CD4-positive, alpha-beta T cell (primary cell): Measurements from ENCODE around the gene ELAC1. TPM values are rescaled to one million over a fixed set of nuclear protein-coding genes. Genes with fewer than 3 reads are reported as not detected.

Source experiments
- ATAC-seq: fragments of 200-7000 bp; cut with Tn5 transposase; one replicate; pipeline ENCODE4 v1.10.0; 2022; ENCODE audit warnings: mild to moderate bottlenecking; ENCODE audit not compliant: poor library complexity
- CTCF ChIA-PET: fragments of 350-600 bp; sonication (Branson Sonifier 250); formaldehyde crosslinking; loops from one replicate; lab custom pipeline; 2021; ENCODE audit warnings: antibody characterized with exemption, inconsistent platforms; lab: Charles Lee
- POLR2A ChIA-PET: fragments of 350-600 bp; sonication (Branson Sonifier 250); formaldehyde crosslinking; loops from one replicate; lab custom pipeline; 2021; ENCODE audit warnings: antibody characterized with exemption, inconsistent platforms; lab: Charles Lee
- DNase-seq, 14 experiments: peaks; one replicate each; pipeline ENCODE4 v3.0.0-alpha.2; 2013 to 2020; ENCODE audit warnings: mixed read lengths in 2 of 14
- H3K27ac ChIP-seq, 2 donors: one replicate each; pipeline versions ENCODE4 v1.5.1 to v1.7.0; 2013; ENCODE audit warnings: low read length in 2 of 2, low read depth in 1 of 2, mild to moderate bottlenecking in 1 of 2
- H3K27me3 ChIP-seq, 2 experiments: 1 replicate in 1 of 2; 2 replicates in 1 of 2; pipeline versions ENCODE4 v1.6.1 to v1.7.0; 2013; ENCODE audit warnings: low read length in 2 of 2, control low read depth in 1 of 2, mild to moderate bottlenecking in 1 of 2, moderate library complexity in 1 of 2; ENCODE audit not compliant: insufficient read depth in 2 of 2, control insufficient read depth in 1 of 2
- H3K36me3 ChIP-seq: one replicate; pipeline ENCODE4 v1.6.1; 2013; ENCODE audit warnings: low read length, control low read depth; ENCODE audit not compliant: insufficient read depth
- H3K4me1 ChIP-seq: one replicate; pipeline ENCODE4 v1.6.1; 2013; ENCODE audit warnings: low read length, control low read depth; ENCODE audit not compliant: insufficient read depth
- H3K4me3 ChIP-seq: one replicate; pipeline ENCODE4 v1.5.1; 2013; ENCODE audit warnings: mild to moderate bottlenecking, low read length, moderate library complexity
- H3K9me3 ChIP-seq, 2 experiments: 1 replicate in 1 of 2; 2 replicates in 1 of 2; pipeline versions ENCODE4 v1.6.1 to v1.7.0; 2013; ENCODE audit warnings: low read length in 2 of 2, mild to moderate bottlenecking in 2 of 2, control low read depth in 1 of 2, moderate library complexity in 1 of 2; ENCODE audit not compliant: control insufficient read depth in 1 of 2, insufficient read depth in 1 of 2
- H3K27ac Mint-ChIP-seq: one replicate; pipeline ENCODE4 v1.8.0; 2020; ENCODE audit warnings: mixed read lengths
- H3K27me3 Mint-ChIP-seq: one replicate; pipeline ENCODE4 v1.8.0; 2021; ENCODE audit warnings: mixed read lengths
- H3K36me3 Mint-ChIP-seq: one replicate; pipeline ENCODE4 v1.8.0; 2021; ENCODE audit warnings: low read depth, mixed read lengths
- H3K4me1 Mint-ChIP-seq: one replicate; pipeline ENCODE4 v1.8.0; 2021; ENCODE audit warnings: low read depth, mixed read lengths
- H3K4me3 Mint-ChIP-seq: one replicate; pipeline ENCODE4 v1.8.0; 2020; ENCODE audit warnings: mild to moderate bottlenecking, mixed read lengths
- H3K9me3 Mint-ChIP-seq: one replicate; pipeline ENCODE4 v1.8.0; 2020; ENCODE audit warnings: mixed read lengths
- intact Hi-C, 2 experiments: fragments of 100-400 bp; cut with DNase I in 1 of 2; cut with micrococcal nuclease in 1 of 2; formaldehyde crosslinking; loops; one replicate each; pipeline versions ENCODE4 v1.15.1 to v1.9.0; 2023 to 2025; cut with DNase I, micrococcal nuclease
- total RNA-seq, 174 experiments: library from RNA in 2 of 174; stranded (reverse) in 2 of 174; gene quantifications; one replicate each; pipeline ENCODE4 v1.2.3 and lab custom pipeline; 2021 to 2026
- TF ChIP-seq, protein P1 (sequence below): fragments of 200-600 bp; IDR thresholded peaks from one replicate; pipeline ENCODE4 v1.8.0; 2022; ENCODE audit warnings: antibody characterized with exemption, mild to moderate bottlenecking

Gene ELAC1
- total RNA-seq, 2 experiments from 2014 or later, result 3.0 to 4.6 TPM

- TF ChIP-seq, protein P1, sequence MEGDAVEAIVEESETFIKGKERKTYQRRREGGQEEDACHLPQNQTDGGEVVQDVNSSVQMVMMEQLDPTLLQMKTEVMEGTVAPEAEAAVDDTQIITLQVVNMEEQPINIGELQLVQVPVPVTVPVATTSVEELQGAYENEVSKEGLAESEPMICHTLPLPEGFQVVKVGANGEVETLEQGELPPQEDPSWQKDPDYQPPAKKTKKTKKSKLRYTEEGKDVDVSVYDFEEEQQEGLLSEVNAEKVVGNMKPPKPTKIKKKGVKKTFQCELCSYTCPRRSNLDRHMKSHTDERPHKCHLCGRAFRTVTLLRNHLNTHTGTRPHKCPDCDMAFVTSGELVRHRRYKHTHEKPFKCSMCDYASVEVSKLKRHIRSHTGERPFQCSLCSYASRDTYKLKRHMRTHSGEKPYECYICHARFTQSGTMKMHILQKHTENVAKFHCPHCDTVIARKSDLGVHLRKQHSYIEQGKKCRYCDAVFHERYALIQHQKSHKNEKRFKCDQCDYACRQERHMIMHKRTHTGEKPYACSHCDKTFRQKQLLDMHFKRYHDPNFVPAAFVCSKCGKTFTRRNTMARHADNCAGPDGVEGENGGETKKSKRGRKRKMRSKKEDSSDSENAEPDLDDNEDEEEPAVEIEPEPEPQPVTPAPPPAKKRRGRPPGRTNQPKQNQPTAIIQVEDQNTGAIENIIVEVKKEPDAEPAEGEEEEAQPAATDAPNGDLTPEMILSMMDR, result no peak
- H3K27me3 ChIP-seq, result no peaks in the 10 kb centered on the region
- H3K27ac ChIP-seq, result no peak overlapping the region
- Mint-ChIP-seq H3K4me1 (no peaks in the 10 kb centered on the region), H3K4me3 (no peak overlapping the region), H3K27ac (no peak overlapping the region), H3K9me3 (no peaks in the 10 kb centered on the region), H3K36me3 (no peaks in the 10 kb centered on the region), H3K27me3 (no peaks in the 10 kb centered on the region)
- intact Hi-C loops, result no loop called here
- H3K4me1 ChIP-seq, result no peaks in the 10 kb centered on the region
- H3K9me3 ChIP-seq, result no peaks in the 10 kb centered on the region
- ATAC-seq, result no peak
- no peaks in the 10 kb centered on the region for H3K36me3 ChIP-seq
- ChIA-PET CTCF (no interaction called here), POLR2A (interaction anchor here (0.6 kb wide), 1 partner anchor 43 kb away, joined by 3 read pairs; the partner anchor contains the start of gene ELAC1)
- DNase-seq, result no peak
- no peak overlapping the region for H3K4me3 ChIP-seq
These were observed 42.4 kb downstream of the ELAC1 start for GRCh38 chr18:51010218-51010617.

GRCh38 chr18:51011709-51012108 lies 43.9 kb downstream of the ELAC1 start:
- H3K4me1 Mint-ChIP-seq, result no peaks in the 10 kb centered on the region
- no peaks in the 10 kb centered on the region for H3K27me3 ChIP-seq
- H3K27ac ChIP-seq, result no peak overlapping the region
- intact Hi-C loops, result no loop called here
- no peaks in the 10 kb centered on the region for H3K36me3 ChIP-seq
- no peak overlapping the region for H3K4me3 ChIP-seq
- H3K27me3 Mint-ChIP-seq, result no peaks in the 10 kb centered on the region
- TF ChIP-seq, protein P1, result no peak
- POLR2A ChIA-PET, result no interaction called here
- DNase-seq, result no peak
- no peaks in the 10 kb centered on the region for H3K4me1 ChIP-seq
- no peaks in the 10 kb centered on the region for H3K9me3 Mint-ChIP-seq
- CTCF ChIA-PET, result no interaction called here
- H3K4me3 Mint-ChIP-seq, result no peak overlapping the region
- no peaks in the 10 kb centered on the region for H3K36me3 Mint-ChIP-seq
- H3K27ac Mint-ChIP-seq, result no peak overlapping the region
- ATAC-seq, result no peak
- H3K9me3 ChIP-seq, result no peaks in the 10 kb centered on the region

DNA sequence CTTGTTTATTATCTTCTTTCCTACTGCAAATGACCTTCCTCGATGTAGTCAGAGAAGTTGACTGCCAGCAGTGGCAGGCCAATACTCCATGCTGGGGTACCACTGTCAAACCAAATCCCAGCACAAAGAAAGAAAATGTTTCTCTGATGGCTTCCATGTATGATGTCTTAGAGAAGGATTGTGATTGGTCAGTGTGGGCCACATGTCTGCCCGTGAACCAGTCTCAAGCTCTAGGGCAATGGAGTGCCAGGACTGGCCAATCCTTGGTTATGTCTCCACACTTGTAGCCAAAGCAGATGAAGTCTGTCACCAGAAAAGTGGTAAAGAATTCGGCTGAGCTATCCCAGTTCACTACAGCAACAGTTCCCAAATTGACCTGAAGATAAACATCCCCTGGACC lies 44.6 kb downstream of the ELAC1 start:
- Mint-ChIP-seq H3K4me3 (no peak overlapping the region), H3K9me3 (no peaks in the 10 kb centered on the region), H3K27me3 (no peaks in the 10 kb centered on the region), H3K27ac (no peak overlapping the region), H3K36me3 (no peaks in the 10 kb centered on the region), H3K4me1 (no peaks in the 10 kb centered on the region)
- no peak for DNase-seq
- intact Hi-C loops, result no loop called here
- ChIA-PET CTCF (no interaction called here), POLR2A (no interaction called here)
- no peak for ATAC-seq
- TF ChIP-seq, protein P1, result no peak
- Histone ChIP-seq H3K27me3 (no peaks in the 10 kb centered on the region), H3K36me3 (no peaks in the 10 kb centered on the region), H3K4me3 (no peak overlapping the region), H3K9me3 (no peaks in the 10 kb centered on the region), H3K4me1 (no peaks in the 10 kb centered on the region), H3K27ac (no peak overlapping the region)
